HepG2 (cell line): ENCODE results near the gene SLC13A3. TPM values are rescaled to one million over a fixed set of nuclear protein-coding genes. Genes with fewer than 3 reads are reported as not detected.

Source experiments
- BORCS8-MEF2B ChIP-seq: sonication (generic); formaldehyde crosslinking; IDR thresholded peaks from 2 replicates; pipeline ENCODE4 v1.8.0; 2022; ENCODE audit warnings: mild to moderate bottlenecking, missing genetic modification reagents
- GFI1 ChIP-seq: sonication (generic); formaldehyde crosslinking; IDR thresholded peaks from 2 replicates; pipeline ENCODE4 v1.5.0; 2020; ENCODE audit warnings: missing genetic modification reagents, mild to moderate bottlenecking, borderline replicate concordance
- GZF1 ChIP-seq: sonication (generic); formaldehyde crosslinking; IDR thresholded peaks from 2 replicates; pipeline ENCODE4 v1.5.1; 2020; ENCODE audit warnings: mild to moderate bottlenecking, missing genetic modification reagents
- MED8 ChIP-seq: sonication (generic); formaldehyde crosslinking; IDR thresholded peaks from 2 replicates; pipeline ENCODE4 v1.8.1; 2023; ENCODE audit warnings: mild to moderate bottlenecking, missing genetic modification reagents; ENCODE audit not compliant: insufficient replicate concordance
- SALL2 ChIP-seq: sonication (generic); formaldehyde crosslinking; IDR thresholded peaks from 2 replicates; pipeline ENCODE4 v1.8.1; 2023; ENCODE audit warnings: mild to moderate bottlenecking, missing genetic modification reagents, inconsistent platforms
- ZNF367 ChIP-seq: sonication (generic); formaldehyde crosslinking; IDR thresholded peaks from 2 replicates; pipeline ENCODE4 v1.4.0; 2020; ENCODE audit warnings: missing genetic modification reagents, borderline replicate concordance
- ZNF674 ChIP-seq: sonication (generic); formaldehyde crosslinking; IDR thresholded peaks from 2 replicates; pipeline ENCODE4 v1.5.0; 2020; ENCODE audit warnings: low read depth, mild to moderate bottlenecking, missing genetic modification reagents
- ZNF749 ChIP-seq: sonication (generic); formaldehyde crosslinking; IDR thresholded peaks from 2 replicates; pipeline ENCODE4 v1.8.0; 2022; ENCODE audit warnings: mild to moderate bottlenecking, missing genetic modification reagents, moderate library complexity, borderline replicate concordance
- polyA plus RNA-seq, 8 experiments: library from polyadenylated mRNA; depleted of rRNA in 3 of 8; stranded (reverse) in 7 of 8; unstranded in 1 of 8; fragments of >200 nt; fragmentation: Illumina TruSeq in 4 of 8; extraction: Trizol in 4 of 8; gene quantifications; 2 replicates each; pipeline versions ENCODE4 v1.2.1 to v1.2.3, GENCODE V29; 2011 to 2016; ENCODE audit warnings: low read depth in 4 of 8, missing spikeins in 1 of 8, mixed read lengths in 1 of 8; ENCODE audit not compliant: insufficient read depth in 1 of 8
- total RNA-seq, 5 experiments: library from RNA; depleted of rRNA; stranded (reverse); fragments of >200 nt; fragmentation: Illumina TruSeq; extraction: Trizol; gene quantifications; 2 replicates each; pipeline ENCODE4 v1.2.3, GENCODE V29; 2016; ENCODE audit warnings: low read depth in 1 of 5
- TF ChIP-seq, protein P1 (sequence below): IDR thresholded peaks from 2 replicates; pipeline ENCODE4 v1.6.1; 2016
- TF ChIP-seq, protein P2 (sequence below): sonication (generic); formaldehyde crosslinking; IDR thresholded peaks from 2 replicates; pipeline ENCODE4 v1.8.1; 2022; ENCODE audit warnings: low read depth, mild to moderate bottlenecking, missing genetic modification reagents
- TF ChIP-seq, protein P3 (sequence below): sonication (generic); formaldehyde crosslinking; IDR thresholded peaks from 2 replicates; pipeline ENCODE4 v1.5.1; 2020; ENCODE audit warnings: mild to moderate bottlenecking, moderate library complexity, missing genetic modification reagents
- TF ChIP-seq, protein P4 (sequence below), 2 experiments: fragments of 450-650 bp in 1 of 2; sonication (generic) in 1 of 2; formaldehyde crosslinking in 1 of 2; IDR thresholded peaks; 2 replicates each; pipeline versions ENCODE4 v1.6.1 to v1.8.0; 2016 to 2022; ENCODE audit warnings: antibody characterized with exemption in 1 of 2, mild to moderate bottlenecking in 1 of 2, missing genetic modification reagents in 1 of 2

SLC13A3 gene
- total and polyA plus RNA-seq, 2 of the 13 experiments (the other 11 are each of a cell fraction or from before 2014, with no cell fraction given) = 66.5 to 76.0 TPM

DNA sequence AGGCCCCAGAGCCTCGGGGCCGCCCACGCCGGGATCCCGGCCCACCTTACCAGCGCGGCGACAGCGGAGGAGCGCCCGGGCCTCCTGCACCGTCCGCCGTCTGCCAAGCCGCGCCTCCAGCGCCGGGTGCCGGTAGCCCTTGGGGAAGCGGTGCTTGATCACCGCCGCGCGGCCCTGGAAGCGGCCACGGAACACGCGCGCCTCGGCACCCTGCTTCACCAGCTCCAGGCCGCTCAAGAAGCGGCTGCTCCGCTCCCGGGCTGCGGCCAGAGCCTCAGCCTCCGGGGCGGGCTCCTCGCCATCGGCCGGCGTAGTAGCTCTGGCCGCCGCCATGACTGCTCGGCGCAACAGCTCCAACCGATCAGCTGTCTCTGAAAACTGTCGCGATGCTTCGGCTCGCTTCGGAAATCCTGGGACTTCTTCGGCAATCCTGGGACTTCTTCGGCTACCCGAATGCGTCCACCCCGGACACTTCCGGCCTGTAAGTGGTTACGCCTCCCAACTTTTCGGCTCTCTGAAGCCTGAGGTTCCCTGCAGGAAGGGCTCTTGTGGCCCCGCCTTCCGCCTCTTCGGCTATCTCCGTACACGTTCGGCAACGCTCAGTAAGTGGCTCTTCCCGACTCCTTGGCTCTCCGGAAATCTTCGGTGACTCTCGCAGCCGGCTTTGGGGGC is 38.0 kb upstream of the SLC13A3 start, which contains the start of gene TP53RK (continued):
- TF ChIP-seq, protein P1, sequence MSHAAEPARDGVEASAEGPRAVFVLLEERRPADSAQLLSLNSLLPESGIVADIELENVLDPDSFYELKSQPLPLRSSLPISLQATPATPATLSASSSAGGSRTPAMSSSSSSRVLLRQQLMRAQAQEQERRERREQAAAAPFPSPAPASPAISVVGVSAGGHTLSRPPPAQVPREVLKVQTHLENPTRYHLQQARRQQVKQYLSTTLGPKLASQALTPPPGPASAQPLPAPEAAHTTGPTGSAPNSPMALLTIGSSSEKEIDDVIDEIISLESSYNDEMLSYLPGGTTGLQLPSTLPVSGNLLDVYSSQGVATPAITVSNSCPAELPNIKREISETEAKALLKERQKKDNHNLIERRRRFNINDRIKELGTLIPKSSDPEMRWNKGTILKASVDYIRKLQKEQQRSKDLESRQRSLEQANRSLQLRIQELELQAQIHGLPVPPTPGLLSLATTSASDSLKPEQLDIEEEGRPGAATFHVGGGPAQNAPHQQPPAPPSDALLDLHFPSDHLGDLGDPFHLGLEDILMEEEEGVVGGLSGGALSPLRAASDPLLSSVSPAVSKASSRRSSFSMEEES = no peak
- TF ChIP-seq, protein P2, sequence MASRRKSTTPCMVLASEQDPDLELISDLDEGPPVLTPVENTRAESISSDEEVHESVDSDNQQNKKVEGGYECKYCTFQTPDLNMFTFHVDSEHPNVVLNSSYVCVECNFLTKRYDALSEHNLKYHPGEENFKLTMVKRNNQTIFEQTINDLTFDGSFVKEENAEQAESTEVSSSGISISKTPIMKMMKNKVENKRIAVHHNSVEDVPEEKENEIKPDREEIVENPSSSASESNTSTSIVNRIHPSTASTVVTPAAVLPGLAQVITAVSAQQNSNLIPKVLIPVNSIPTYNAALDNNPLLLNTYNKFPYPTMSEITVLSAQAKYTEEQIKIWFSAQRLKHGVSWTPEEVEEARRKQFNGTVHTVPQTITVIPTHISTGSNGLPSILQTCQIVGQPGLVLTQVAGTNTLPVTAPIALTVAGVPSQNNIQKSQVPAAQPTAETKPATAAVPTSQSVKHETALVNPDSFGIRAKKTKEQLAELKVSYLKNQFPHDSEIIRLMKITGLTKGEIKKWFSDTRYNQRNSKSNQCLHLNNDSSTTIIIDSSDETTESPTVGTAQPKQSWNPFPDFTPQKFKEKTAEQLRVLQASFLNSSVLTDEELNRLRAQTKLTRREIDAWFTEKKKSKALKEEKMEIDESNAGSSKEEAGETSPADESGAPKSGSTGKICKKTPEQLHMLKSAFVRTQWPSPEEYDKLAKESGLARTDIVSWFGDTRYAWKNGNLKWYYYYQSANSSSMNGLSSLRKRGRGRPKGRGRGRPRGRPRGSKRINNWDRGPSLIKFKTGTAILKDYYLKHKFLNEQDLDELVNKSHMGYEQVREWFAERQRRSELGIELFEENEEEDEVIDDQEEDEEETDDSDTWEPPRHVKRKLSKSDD = peak; percentile 51; the same call in 1 of the 2 replicates
- peak; percentile 91 for TF ChIP-seq SALL2 (CRISPR knock-in tag)
- TF ChIP-seq GZF1 (CRISPR knock-in tag) = no peak
- TF ChIP-seq BORCS8-MEF2B = peak; percentile 48; the same call in 1 of the 2 replicates
- peak; percentile 72; the same call in 1 of the 2 replicates for TF ChIP-seq ZNF367
- TF ChIP-seq, protein P3, sequence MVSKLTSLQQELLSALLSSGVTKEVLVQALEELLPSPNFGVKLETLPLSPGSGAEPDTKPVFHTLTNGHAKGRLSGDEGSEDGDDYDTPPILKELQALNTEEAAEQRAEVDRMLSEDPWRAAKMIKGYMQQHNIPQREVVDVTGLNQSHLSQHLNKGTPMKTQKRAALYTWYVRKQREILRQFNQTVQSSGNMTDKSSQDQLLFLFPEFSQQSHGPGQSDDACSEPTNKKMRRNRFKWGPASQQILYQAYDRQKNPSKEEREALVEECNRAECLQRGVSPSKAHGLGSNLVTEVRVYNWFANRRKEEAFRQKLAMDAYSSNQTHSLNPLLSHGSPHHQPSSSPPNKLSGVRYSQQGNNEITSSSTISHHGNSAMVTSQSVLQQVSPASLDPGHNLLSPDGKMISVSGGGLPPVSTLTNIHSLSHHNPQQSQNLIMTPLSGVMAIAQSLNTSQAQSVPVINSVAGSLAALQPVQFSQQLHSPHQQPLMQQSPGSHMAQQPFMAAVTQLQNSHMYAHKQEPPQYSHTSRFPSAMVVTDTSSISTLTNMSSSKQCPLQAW (CRISPR knock-in tag) = peak; percentile 88
- peak; percentile 95; the same call in 1 of the 2 replicates for TF ChIP-seq ZNF749
- TF ChIP-seq ZNF674 (CRISPR knock-in tag) = no peak
- TF ChIP-seq, protein P4, sequence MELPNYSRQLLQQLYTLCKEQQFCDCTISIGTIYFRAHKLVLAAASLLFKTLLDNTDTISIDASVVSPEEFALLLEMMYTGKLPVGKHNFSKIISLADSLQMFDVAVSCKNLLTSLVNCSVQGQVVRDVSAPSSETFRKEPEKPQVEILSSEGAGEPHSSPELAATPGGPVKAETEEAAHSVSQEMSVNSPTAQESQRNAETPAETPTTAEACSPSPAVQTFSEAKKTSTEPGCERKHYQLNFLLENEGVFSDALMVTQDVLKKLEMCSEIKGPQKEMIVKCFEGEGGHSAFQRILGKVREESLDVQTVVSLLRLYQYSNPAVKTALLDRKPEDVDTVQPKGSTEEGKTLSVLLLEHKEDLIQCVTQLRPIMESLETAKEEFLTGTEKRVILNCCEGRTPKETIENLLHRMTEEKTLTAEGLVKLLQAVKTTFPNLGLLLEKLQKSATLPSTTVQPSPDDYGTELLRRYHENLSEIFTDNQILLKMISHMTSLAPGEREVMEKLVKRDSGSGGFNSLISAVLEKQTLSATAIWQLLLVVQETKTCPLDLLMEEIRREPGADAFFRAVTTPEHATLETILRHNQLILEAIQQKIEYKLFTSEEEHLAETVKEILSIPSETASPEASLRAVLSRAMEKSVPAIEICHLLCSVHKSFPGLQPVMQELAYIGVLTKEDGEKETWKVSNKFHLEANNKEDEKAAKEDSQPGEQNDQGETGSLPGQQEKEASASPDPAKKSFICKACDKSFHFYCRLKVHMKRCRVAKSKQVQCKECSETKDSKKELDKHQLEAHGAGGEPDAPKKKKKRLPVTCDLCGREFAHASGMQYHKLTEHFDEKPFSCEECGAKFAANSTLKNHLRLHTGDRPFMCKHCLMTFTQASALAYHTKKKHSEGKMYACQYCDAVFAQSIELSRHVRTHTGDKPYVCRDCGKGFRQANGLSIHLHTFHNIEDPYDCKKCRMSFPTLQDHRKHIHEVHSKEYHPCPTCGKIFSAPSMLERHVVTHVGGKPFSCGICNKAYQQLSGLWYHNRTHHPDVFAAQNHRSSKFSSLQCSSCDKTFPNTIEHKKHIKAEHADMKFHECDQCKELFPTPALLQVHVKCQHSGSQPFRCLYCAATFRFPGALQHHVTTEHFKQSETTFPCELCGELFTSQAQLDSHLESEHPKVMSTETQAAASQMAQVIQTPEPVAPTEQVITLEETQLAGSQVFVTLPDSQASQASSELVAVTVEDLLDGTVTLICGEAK (IDR thresholded peaks at IDR 0.05) = no peak
- TF ChIP-seq, protein P4 (CRISPR knock-in tag; IDR thresholded peaks at IDR 0.05) = peak; percentile 71; the same call in 1 of the 2 replicates
- peak; percentile 83 for TF ChIP-seq GFI1
- peak; percentile 57 for TF ChIP-seq MED8 (CRISPR knock-in tag)
